Activated CD4-positive, alpha-beta T cell treated with anti-CD3 and anti-CD28 coated beads, Interleukin-2, amount 50 U/mL, for 4 hours (primary cell): ENCODE data around the gene MYH14.
"Not testable (repeated sequence)": the region's sequence is repeated elsewhere in the genome, so short reads cannot be mapped to it uniquely, and the experiment has no call there.

Experiments
- DNase-seq, 2 experiments: peaks; one replicate each; pipeline ENCODE4 v3.0.0-alpha.2; 2020

Gene MYH14

GRCh38 chr19:50337031-50337430 is 133.6 kb downstream of the MYH14 start:
- DNase-seq, result not testable (repeated sequence)

GRCh38 chr19:50340331-50340730 is 136.9 kb downstream of the MYH14 start:
- DNase-seq, result no peak

- DNase-seq, result no peak
Observed at GRCh38 chr19:50341091-50341564, 137.7 kb downstream of the MYH14 start.

- no peak for DNase-seq
Observed at GRCh38 chr19:50344661-50345318, 141.4 kb downstream of the MYH14 start.

- not testable (repeated sequence) for DNase-seq
Observed at GRCh38 chr19:50347089-50347581, 143.7 kb downstream of the MYH14 start.

- no peak for DNase-seq
Observed at GRCh38 chr19:50349277-50350057, 146.0 kb downstream of the MYH14 start.

- no peak for DNase-seq
Observed at GRCh38 chr19:50352242-50352641, 148.8 kb downstream of the MYH14 start.

- DNase-seq, result not testable (repeated sequence)
Observed at GRCh38 chr19:50353487-50353880, 150.1 kb downstream of the MYH14 start.

GRCh38 chr19:50356691-50357177 is 153.3 kb downstream of the MYH14 start:
- no peak for DNase-seq

- peak; percentile 84 to 86 for DNase-seq
Observed at GRCh38 chr19:50357178-50358100, 154.0 kb downstream of the MYH14 start.

GRCh38 chr19:50358483-50359327 is 155.3 kb downstream of the MYH14 start:
- DNase-seq, result peak; percentile 62 to 63

- no peak for DNase-seq
Observed at GRCh38 chr19:50359328-50359818, 156.0 kb downstream of the MYH14 start.
